ENCODE results near the gene AMH. TPM values are rescaled to one million over a fixed set of nuclear protein-coding genes. Genes with fewer than 3 reads are reported as not detected.

AMH gene
- total RNA-seq, 1 experiment from 2014 or later: 11.2 TPM

GRCh38 chr19:2207008-2207407 lies 42.1 kb upstream of the AMH start (continued):
- TF ChIP-seq ELF4 (CRISPR knock-in tag; IDR thresholded peaks at IDR 0.05; ENCODE audit: low read depth) (no peak), ETV6 (CRISPR knock-in tag; IDR thresholded peaks at IDR 0.05) (no peak), TP53 (CRISPR knock-in tag; IDR thresholded peaks at IDR 0.05) (no peak), ATF6 (CRISPR knock-in tag; IDR thresholded peaks at IDR 0.05) (no peak), MYBL2 (CRISPR knock-in tag; IDR thresholded peaks at IDR 0.05) (no peak), NR3C1 (CRISPR knock-in tag; conservative IDR thresholded peaks at IDR 0.05; ENCODE audit: low read depth) (no peak), RORB (CRISPR knock-in tag; IDR thresholded peaks at IDR 0.05) (no peak), PRDM15 (CRISPR knock-in tag; IDR thresholded peaks at IDR 0.05) (no peak), ZNF671 (CRISPR knock-in tag; IDR thresholded peaks at IDR 0.05) (no peak), ZNF232 (CRISPR knock-in tag; IDR thresholded peaks at IDR 0.05) (no peak)

DNA sequence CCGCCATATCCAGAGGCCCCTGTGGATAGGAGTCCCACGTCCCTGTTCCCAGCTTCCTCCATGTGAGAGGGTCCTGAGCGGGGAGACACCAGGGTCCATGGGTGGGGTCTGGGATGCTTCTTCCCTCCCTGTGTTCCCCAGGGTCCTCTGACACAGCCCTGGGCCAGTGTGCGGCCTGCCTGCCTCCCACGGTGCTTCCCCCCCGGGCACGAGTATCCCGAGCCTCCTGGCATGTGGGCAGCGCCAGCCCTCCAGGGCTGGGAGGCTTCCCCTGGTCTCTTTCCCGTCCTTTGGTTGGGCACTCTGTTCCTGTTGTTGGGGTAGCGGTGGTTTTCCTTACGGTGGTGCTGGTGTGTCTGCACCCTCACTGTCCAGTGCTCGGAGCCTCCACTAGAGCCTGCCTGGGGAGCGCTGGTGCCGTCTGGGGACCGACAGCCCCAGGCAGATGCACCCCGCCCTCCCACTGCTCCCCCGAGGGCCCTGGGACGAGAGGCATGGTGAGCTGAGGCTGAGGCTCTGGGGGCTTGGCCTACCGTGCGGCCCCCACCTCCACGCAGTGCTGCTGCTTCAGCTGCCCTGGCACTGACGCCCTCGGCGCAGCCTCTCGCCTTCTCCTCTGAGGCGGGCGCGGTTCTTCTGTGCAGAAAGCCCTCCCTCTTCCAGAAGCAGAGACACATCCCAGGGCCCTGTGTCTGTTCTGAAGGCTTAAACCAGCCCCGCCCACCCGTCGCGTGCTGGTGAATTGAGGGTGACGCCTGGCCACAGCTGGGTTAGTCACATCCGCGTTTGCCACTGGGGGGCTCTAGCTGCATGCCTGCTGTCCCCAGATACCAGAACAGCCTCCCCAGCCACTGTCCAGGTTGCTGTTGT lies 40.9 kb upstream of the AMH start:
- H3K36me3 Mint-ChIP-seq: peaks cover 26% of the 10 kb centered on the region
- ChIA-PET CTCF (interaction anchor here (0.8 to 1.3 kb wide), 7 partner anchors 9 to 111 kb away, joined by 3 to 9 read pairs (median 3); no protein-coding TSS in a partner anchor), POLR2A (interaction anchor here (0.6 kb wide), 1 partner anchor 30 kb away, joined by 7 read pairs; no protein-coding TSS in a partner anchor)
- no peak overlapping the region for H3K27ac Mint-ChIP-seq
- TF ChIP-seq ZNF423 (CRISPR knock-in tag; IDR thresholded peaks at IDR 0.05): no peak
- DNase-seq (ENCODE audit: low spot score) (peak; percentile 68), ATAC-seq (peak; percentile 76)
- no peaks in the 10 kb centered on the region for H3K27me3 Mint-ChIP-seq (ENCODE audit: low read depth)
- H3K9me3 Mint-ChIP-seq: no peaks in the 10 kb centered on the region
- H3K4me3 Mint-ChIP-seq: no peak overlapping the region
- no peaks in the 10 kb centered on the region for H3K4me1 Mint-ChIP-seq

DNA sequence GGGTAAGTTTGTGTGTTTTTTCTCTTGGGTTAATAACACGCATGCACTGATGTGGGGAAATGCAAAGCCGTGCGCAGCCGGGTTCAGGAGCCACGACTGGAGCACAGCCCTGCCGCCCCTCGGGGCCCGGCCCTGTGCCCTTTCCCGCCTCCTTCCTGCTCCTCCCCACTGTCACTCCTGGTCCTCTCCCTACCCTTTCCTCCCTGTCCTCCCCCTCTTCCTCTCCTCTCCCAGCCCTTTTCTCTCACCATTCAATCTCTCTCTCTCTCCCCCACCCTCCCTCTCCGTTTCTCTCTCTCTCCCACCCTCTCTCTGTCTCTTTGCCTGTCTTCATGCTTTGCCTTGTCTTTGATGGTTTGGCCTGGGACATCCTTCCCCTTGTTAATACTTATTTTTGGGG lies 40.1 kb upstream of the AMH start:
- Mint-ChIP-seq H3K27ac (no peak overlapping the region), H3K36me3 (peaks cover 29% of the 10 kb centered on the region), H3K27me3 (ENCODE audit: low read depth) (no peaks in the 10 kb centered on the region), H3K4me1 (no peaks in the 10 kb centered on the region), H3K4me3 (no peak overlapping the region), H3K9me3 (no peaks in the 10 kb centered on the region)
- no peak for ATAC-seq
- ChIA-PET CTCF (interaction anchor here (1.0 to 1.3 kb wide), 5 partner anchors 10 to 112 kb away, joined by 3 to 9 read pairs (median 3); no protein-coding TSS in a partner anchor), POLR2A (interaction anchor here (0.6 kb wide), 1 partner anchor 30 kb away, joined by 7 read pairs; no protein-coding TSS in a partner anchor)
- no peak for DNase-seq (ENCODE audit: low spot score)
- TF ChIP-seq ZBTB21 (CRISPR knock-in tag; IDR thresholded peaks at IDR 0.05; ENCODE audit: borderline replicate concordance): no peak
- no peak for TF ChIP-seq JUN (CRISPR knock-in tag; IDR thresholded peaks at IDR 0.05)
- TF ChIP-seq ZNF416 (CRISPR knock-in tag; IDR thresholded peaks at IDR 0.05): no peak
- no peak for TF ChIP-seq TEAD4 (CRISPR knock-in tag; IDR thresholded peaks at IDR 0.05)
- TF ChIP-seq ATF6 (CRISPR knock-in tag; IDR thresholded peaks at IDR 0.05): no peak
- no peak for TF ChIP-seq ETV6 (CRISPR knock-in tag; IDR thresholded peaks at IDR 0.05)
- no peak for TF ChIP-seq PREB (CRISPR knock-in tag; IDR thresholded peaks at IDR 0.05; ENCODE audit: borderline replicate concordance)
- TF ChIP-seq, protein P1, sequence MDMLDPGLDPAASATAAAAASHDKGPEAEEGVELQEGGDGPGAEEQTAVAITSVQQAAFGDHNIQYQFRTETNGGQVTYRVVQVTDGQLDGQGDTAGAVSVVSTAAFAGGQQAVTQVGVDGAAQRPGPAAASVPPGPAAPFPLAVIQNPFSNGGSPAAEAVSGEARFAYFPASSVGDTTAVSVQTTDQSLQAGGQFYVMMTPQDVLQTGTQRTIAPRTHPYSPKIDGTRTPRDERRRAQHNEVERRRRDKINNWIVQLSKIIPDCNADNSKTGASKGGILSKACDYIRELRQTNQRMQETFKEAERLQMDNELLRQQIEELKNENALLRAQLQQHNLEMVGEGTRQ (CRISPR knock-in tag; IDR thresholded peaks at IDR 0.05): no peak
- no peak for TF ChIP-seq SOX15 (CRISPR knock-in tag; IDR thresholded peaks at IDR 0.05)
- TF ChIP-seq ZNF671 (CRISPR knock-in tag; IDR thresholded peaks at IDR 0.05): no peak

All from WTC11 (cell line).